ENCODE data around the gene UPK3B. TPM values are rescaled to one million over a fixed set of nuclear protein-coding genes. Genes with fewer than 3 reads are reported as not detected.
A peak's percentile ranks its signal among the peaks of the same experiment; 100 is the strongest.
"Not testable (repeated sequence)": the region's sequence is repeated elsewhere in the genome, so short reads cannot be mapped to it uniquely, and the experiment has no call there.

UPK3B gene
- total RNA-seq (2021) = 1.4 TPM in 1 of 2 replicates, not detected in the other
- percentile 26 among the genes with signal in this experiment for Bru-seq, nascent RNA
- percentile 21 among the genes with signal in this experiment for BruChase-seq, experiment 1, labeled RNA remaining after a 2-hour chase
- BruChase-seq, experiment 2, labeled RNA remaining after a 6-hour chase = percentile 32 among the genes with signal in this experiment
- long read RNA-seq = 0 reads

DNA sequence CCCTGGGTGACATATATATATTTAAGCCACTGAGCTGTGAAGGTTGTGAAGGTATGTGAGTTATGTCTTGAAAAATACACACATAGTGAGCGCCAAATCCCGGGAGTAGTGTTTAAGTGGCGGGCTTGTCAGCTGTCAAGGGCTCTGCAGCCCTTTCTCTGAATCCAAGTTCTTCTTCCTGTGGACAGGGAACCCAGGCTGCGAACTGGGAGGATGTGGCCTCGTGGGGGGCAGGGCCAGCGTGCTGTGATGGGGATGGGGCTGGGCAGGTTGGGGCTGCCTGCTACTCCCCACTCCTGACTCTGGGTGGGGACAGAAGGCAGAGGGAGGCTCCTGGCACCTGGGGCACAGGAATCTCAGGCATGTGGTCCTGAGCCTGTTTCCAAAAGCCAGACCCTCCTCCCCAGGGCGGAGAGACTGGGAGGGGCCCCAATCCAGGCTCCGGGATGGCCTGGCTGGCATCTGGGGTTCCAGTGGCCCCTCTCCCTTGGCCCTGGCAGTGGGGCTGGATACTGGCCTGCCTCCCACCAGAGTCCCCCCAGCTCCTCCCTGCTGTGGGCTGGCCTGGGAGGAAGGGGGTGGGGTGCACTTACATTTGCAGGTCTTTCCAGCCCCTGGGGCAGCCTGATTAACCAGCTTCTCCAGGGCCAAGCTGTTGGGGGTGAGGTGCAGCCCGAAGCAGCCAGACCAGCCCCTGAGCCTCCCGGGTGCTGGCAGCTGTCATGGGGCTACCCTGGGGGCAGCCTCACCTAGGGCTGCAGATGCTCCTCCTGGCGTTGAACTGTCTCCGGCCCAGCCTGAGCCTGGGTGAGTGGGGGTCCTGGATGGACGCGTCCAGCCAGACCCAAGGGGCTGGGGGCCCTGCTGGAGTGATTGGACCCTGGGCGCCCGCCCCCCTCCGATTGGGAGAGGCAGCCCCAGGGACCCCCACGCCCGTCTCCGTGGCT, at the start of gene UPK3B:
Gene UPK3B, plus strand, starts transcription at position 622 of the 947 bp plus-strand sequence. Its CDS starts 101 bp downstream, at position 723.
- Histone ChIP-seq H3K9me3 (ENCODE audit: low read depth, low read length, poor library complexity, severe bottlenecking) (no peaks in the 10 kb centered on the region), H3K27ac (ENCODE audit: low read depth, low read length, poor library complexity, severe bottlenecking) (no peak within 1 kb of the TSS), H3K4me3 (ENCODE audit: low read depth, low read length, poor library complexity, severe bottlenecking) (no peak within 1 kb of the TSS), H3K27me3 (replicated peaks; ENCODE audit: insufficient read depth, low read depth, low read length, poor library complexity) (no peaks in the 10 kb centered on the region), H3K4me1 (ENCODE audit: insufficient read depth, low read length, poor library complexity, severe bottlenecking) (no peaks in the 10 kb centered on the region), H3K36me3 (ENCODE audit: insufficient read depth, low read length, poor library complexity, severe bottlenecking) (no peaks in the 10 kb centered on the region)
- BruUV-seq (replicated peaks) = no TSS peak
- no peak for DNase-seq (ENCODE audit: low spot score)
- ChIA-PET POLR2A (ENCODE audit: low non-redundant PET) (no interaction called here), CTCF (no interaction called here)
- TF ChIP-seq CTCF (conservative IDR thresholded peaks at IDR 0.05; ENCODE audit: low read depth, low read length) (no peak), EZH2 (IDR thresholded peaks at IDR 0.05; ENCODE audit: borderline replicate concordance, low read depth, low read length, poor library complexity, severe bottlenecking) (no peak)
- intact Hi-C loops (cut with micrococcal nuclease; ENCODE audit: unreplicated experiment) = no loop called here

DNA sequence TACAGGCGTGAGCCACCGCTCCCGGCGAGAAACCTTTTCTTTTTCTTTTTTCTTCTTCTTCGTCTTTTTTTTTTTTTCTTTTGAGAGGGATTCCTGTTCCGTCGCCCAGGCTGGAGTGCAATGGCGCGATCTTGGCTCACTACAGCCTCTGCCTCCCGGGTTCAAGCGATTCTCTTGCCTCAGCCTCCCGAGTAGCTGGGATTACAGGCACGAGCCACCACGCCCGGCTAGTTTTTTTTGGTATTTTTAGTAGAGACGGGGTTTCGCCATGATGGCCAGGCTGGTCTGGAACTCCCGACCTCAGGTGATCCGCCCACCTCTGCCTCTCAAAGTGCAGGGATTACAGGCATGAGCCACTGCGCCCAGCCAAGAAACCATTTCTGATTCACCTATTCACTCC, 49.6 kb upstream of the UPK3B start:
- H3K27me3 ChIP-seq (replicated peaks; ENCODE audit: insufficient read depth, low read depth, low read length, poor library complexity); H3K9me3 ChIP-seq (ENCODE audit: low read depth, low read length, poor library complexity, severe bottlenecking); POLR2A ChIA-PET (ENCODE audit: low non-redundant PET); H3K4me3 ChIP-seq (ENCODE audit: low read depth, low read length, poor library complexity, severe bottlenecking); DNase-seq (ENCODE audit: low spot score); H3K36me3 ChIP-seq (ENCODE audit: insufficient read depth, low read length, poor library complexity, severe bottlenecking); intact Hi-C loops (cut with micrococcal nuclease; ENCODE audit: unreplicated experiment); H3K27ac ChIP-seq (ENCODE audit: low read depth, low read length, poor library complexity, severe bottlenecking); CTCF ChIA-PET; H3K4me1 ChIP-seq (ENCODE audit: insufficient read depth, low read length, poor library complexity, severe bottlenecking); BruUV-seq (replicated peaks): not testable (repeated sequence)

- DNase-seq (ENCODE audit: low spot score); BruUV-seq (replicated peaks); H3K27me3 ChIP-seq (replicated peaks; ENCODE audit: insufficient read depth, low read depth, low read length, poor library complexity); H3K9me3 ChIP-seq (ENCODE audit: low read depth, low read length, poor library complexity, severe bottlenecking); H3K27ac ChIP-seq (ENCODE audit: low read depth, low read length, poor library complexity, severe bottlenecking); intact Hi-C loops (cut with micrococcal nuclease; ENCODE audit: unreplicated experiment); H3K4me1 ChIP-seq (ENCODE audit: insufficient read depth, low read length, poor library complexity, severe bottlenecking); H3K36me3 ChIP-seq (ENCODE audit: insufficient read depth, low read length, poor library complexity, severe bottlenecking); CTCF ChIA-PET; POLR2A ChIA-PET (ENCODE audit: low non-redundant PET): not testable (repeated sequence)
- H3K4me3 ChIP-seq (ENCODE audit: low read depth, low read length, poor library complexity, severe bottlenecking) = peak within 1 kb of the TSS; percentile 43
Observed at GRCh38 chr7:76461464-76462101, 48.8 kb upstream of the UPK3B start, which contains the start of gene DTX2. Gene DTX2 (plus strand): TSS chr7:76461709. CDS start chr7:76480510, 18,801 bp downstream.

- CTCF ChIA-PET; H3K4me1 ChIP-seq (ENCODE audit: insufficient read depth, low read length, poor library complexity, severe bottlenecking); H3K27ac ChIP-seq (ENCODE audit: low read depth, low read length, poor library complexity, severe bottlenecking); intact Hi-C loops (cut with micrococcal nuclease; ENCODE audit: unreplicated experiment); H3K36me3 ChIP-seq (ENCODE audit: insufficient read depth, low read length, poor library complexity, severe bottlenecking); H3K4me3 ChIP-seq (ENCODE audit: low read depth, low read length, poor library complexity, severe bottlenecking); H3K27me3 ChIP-seq (replicated peaks; ENCODE audit: insufficient read depth, low read depth, low read length, poor library complexity); POLR2A ChIA-PET (ENCODE audit: low non-redundant PET); H3K9me3 ChIP-seq (ENCODE audit: low read depth, low read length, poor library complexity, severe bottlenecking); DNase-seq (ENCODE audit: low spot score): not testable (repeated sequence)
- TSS peak; percentile 52 for BruUV-seq (replicated peaks)
Observed at GRCh38 chr7:76462271-76462882, 48.0 kb upstream of the UPK3B start.

- DNase-seq (ENCODE audit: low spot score); CTCF ChIA-PET; intact Hi-C loops (cut with micrococcal nuclease; ENCODE audit: unreplicated experiment); POLR2A ChIA-PET (ENCODE audit: low non-redundant PET); H3K4me1 ChIP-seq (ENCODE audit: insufficient read depth, low read length, poor library complexity, severe bottlenecking); H3K9me3 ChIP-seq (ENCODE audit: low read depth, low read length, poor library complexity, severe bottlenecking); H3K36me3 ChIP-seq (ENCODE audit: insufficient read depth, low read length, poor library complexity, severe bottlenecking); H3K27ac ChIP-seq (ENCODE audit: low read depth, low read length, poor library complexity, severe bottlenecking); H3K27me3 ChIP-seq (replicated peaks; ENCODE audit: insufficient read depth, low read depth, low read length, poor library complexity); BruUV-seq (replicated peaks); H3K4me3 ChIP-seq (ENCODE audit: low read depth, low read length, poor library complexity, severe bottlenecking): not testable (repeated sequence)
Observed at GRCh38 chr7:76464959-76465358, 45.4 kb upstream of the UPK3B start.

- H3K9me3 ChIP-seq (ENCODE audit: low read depth, low read length, poor library complexity, severe bottlenecking); H3K4me1 ChIP-seq (ENCODE audit: insufficient read depth, low read length, poor library complexity, severe bottlenecking); H3K27me3 ChIP-seq (replicated peaks; ENCODE audit: insufficient read depth, low read depth, low read length, poor library complexity); H3K36me3 ChIP-seq (ENCODE audit: insufficient read depth, low read length, poor library complexity, severe bottlenecking); CTCF ChIA-PET; DNase-seq (ENCODE audit: low spot score); POLR2A ChIA-PET (ENCODE audit: low non-redundant PET); H3K4me3 ChIP-seq (ENCODE audit: low read depth, low read length, poor library complexity, severe bottlenecking); H3K27ac ChIP-seq (ENCODE audit: low read depth, low read length, poor library complexity, severe bottlenecking); BruUV-seq (replicated peaks); intact Hi-C loops (cut with micrococcal nuclease; ENCODE audit: unreplicated experiment): not testable (repeated sequence)
Observed at GRCh38 chr7:76465950-76466349, 44.4 kb upstream of the UPK3B start.

Measured in A673 (cell line).